Fibroblast of peridontal ligament (primary cell): ENCODE data around the gene TP53I13.

ENCODE experiments used
- DNase-seq: peaks from one replicate; pipeline ENCODE4 v3.0.0-alpha.2; 2010; ENCODE audit errors: extremely low read depth

The TP53I13 gene

GRCh38 chr17:29579866-29580771 lies 11.6 kb downstream of the TP53I13 start:
- peak; percentile 73 for DNase-seq

- DNase-seq = no peak
These were observed 13.2 kb downstream of the TP53I13 start for GRCh38 chr17:29581583-29582253.

DNA sequence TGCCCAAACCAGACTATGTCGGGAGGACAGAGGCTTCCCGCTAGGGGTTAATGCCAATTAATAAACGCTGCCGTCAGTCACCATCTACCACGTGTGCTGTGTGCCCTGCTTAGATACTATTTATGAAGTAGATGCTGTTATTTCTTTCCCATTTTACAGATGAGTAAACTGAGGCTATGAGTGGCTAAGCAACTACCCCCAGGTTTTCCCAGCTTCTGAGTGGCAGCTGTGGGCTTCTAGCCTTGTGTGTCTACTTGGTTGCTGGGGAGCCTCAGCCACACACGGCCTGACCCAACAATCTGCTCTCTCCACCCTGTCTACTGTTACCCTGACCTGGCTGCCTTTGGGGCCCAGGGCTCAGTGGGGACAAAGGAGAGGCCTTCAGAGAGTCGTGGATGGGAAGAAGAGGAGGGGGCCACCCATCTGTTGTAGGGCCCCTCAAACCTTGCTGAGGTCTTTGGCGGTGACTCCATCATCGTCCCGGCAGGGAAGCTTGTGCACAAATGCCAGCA lies 13.8 kb downstream of the TP53I13 start:
- no peak for DNase-seq

DNA sequence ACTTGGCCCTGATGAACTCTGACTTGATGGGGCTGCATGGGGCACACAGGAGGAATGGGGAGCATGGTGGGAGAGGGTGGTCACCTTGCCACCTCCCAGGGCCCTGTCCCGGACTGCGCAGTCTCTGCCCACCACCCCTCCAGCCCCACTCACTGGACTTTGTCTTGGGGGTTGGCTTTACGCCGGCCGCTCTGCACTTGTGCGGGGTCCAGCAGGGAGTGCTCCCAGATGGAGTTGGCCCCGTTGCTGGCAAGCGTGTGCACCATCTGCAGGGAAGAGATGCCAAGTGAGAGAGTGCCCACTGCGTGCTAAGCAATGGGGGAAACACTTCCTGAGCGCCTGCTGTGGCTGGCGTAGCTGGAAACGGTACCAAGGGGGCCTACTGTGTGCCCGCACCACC lies 14.3 kb downstream of the TP53I13 start:
- no peak for DNase-seq

DNA sequence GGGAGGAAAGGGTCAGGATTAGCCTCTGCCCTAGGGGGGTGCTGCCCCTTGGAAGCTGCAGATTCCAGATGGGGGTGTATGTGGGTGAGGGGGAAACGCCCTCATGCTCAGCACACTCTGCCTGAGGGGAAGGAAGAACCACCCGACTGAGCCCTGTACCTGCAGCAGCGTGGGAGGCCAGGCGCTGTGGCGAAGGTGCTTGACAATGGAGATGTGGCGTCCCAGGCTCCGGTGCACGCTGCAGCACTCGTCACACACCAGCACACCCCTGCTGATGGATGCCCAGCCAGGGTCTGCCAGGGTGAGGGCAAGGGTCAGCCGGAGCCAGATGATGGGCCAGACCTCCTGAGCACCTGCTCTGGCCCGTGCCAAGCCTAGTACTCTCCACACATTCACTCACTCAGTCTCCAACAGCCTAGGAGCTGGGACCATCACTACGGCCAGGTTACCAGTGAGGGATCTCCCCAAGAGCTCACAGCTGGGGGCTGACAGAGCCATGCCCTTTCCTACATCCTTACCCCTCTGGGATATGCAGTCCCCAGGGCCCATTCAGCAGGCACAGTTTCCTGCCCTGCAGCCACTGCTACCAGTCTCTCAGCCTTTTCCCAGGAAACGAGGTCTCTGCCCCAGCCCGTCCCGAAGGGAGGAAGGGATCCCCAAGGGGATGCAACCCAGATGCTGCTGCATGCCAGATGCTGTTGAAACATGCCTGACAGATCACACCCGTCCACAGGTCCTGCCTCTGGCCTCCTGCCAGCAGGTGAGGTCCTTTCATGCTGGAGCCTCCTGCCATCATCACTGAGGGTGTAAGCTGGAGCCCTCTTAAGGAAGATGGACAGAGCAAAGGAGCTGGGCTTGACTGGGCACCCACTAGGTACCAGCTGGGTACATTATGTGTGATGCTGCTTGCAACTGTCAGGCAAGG lies 15.1 kb downstream of the TP53I13 start:
- DNase-seq = no peak

- DNase-seq = no peak
These were observed 16.1 kb downstream of the TP53I13 start for GRCh38 chr17:29584452-29585079.

DNA sequence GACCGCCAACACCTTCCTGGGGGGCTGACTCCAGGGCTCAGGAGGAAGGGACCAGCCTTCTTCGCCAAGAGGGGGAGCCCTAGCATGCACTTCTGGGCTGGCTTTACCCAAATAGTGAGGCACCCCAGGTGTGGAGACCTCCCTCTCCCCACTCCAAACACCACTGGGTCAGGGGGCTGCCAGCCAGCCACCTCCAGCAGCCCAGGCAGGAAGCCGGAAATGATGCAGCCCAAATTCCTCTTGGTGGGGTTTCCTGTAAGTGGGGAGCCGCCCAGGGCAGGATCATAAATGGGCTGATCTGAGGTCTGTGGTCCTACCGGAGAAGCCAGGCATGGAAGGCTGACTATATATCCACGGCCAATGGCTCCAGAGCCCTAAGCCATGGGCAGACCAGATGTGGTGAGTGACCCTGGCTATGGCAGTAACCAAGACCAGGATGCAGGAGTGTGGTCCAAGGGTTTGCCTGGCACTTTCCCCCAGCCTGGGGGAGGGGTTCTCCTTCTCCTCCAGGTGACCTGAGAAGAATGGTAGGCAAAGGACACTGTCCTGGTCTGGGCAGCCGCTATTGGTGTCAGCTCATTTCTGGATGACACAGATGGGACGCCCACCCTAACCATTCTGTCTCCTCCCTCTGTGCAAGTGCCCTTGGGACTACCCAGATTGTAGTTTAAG lies 16.7 kb downstream of the TP53I13 start:
- DNase-seq = no peak

DNA sequence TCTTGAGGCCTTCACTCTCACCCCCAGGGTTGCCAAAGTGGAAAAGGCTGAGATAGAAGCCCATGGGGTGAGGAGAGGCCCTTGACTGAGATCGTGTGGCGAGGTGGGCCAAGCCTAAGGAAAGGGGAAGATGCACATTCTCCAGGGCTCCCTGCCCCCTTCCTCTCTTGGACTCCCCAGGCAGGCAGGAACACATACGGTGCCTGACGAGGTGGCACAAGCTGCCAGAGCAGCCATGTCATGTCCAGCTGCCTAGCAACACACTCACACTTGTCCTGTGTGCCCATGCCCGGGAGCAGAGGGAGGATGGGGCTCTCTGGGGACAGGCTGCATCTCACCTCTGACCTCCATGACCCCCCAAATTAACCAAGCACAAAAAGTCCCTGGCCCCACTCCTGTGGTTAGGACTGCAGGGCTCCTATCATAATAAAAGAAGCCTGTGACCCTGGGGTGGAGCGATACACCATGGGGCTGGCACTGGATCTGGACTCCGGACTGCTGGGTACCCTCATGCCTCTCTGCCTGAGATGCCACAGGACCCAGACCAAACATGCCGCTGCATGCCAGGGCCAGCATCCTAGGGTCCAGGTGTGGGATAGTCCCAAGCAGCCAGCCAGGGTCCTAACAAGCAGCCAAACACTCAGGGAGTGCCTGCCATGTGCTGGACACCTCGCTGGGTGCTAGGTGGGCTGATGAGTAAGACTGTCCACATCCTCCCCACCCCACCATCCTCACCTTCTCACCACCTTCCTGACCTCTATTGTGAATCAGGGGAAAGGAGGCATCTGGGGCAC lies 18.4 kb downstream of the TP53I13 start:
- no peak for DNase-seq

DNA sequence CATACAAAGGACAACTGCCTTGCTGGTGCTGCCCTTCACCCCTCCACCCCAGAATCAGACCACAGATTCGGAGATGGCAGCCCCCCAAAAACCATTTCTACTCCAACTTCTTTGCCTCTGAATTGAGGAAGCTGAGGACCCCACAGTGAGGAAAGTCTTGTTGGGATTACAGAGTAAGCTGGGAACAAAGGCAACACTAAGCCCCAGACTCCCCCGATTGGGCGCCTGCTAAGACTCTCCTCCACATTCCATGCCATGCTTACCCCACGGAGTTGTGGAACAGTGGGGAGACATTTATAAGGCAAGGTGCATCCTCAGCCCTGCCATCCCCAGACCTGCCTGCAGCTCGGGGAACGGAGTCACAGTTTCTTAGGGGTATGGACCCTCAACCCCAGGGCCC lies 19.1 kb downstream of the TP53I13 start:
- no peak for DNase-seq

DNA sequence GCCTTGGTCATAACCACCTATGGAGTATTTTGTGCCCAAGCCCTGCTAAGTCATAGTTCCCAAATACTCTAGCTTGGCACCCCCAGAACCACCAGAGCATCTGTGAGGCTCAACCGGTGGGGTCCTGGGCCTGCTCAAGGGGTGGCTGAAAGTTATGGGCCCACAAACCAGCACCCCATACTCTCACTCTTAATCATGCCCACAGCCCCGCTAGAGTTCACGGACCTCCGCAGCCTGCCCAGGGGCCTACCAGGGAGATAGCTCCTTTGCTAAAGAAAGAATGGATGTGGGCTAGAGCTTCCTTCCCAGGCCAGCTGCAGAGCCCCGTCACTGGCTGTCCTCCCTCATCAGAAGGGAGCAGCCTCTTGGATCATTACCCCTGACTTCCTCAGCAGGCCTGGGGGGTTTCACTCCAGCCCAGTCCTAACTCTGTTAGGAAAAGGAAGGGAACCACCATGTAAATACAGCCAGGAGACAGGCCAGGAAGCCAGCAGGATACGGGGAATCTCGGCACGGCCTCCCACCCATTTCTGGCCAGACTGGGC lies 19.6 kb downstream of the TP53I13 start:
- no peak for DNase-seq

DNA sequence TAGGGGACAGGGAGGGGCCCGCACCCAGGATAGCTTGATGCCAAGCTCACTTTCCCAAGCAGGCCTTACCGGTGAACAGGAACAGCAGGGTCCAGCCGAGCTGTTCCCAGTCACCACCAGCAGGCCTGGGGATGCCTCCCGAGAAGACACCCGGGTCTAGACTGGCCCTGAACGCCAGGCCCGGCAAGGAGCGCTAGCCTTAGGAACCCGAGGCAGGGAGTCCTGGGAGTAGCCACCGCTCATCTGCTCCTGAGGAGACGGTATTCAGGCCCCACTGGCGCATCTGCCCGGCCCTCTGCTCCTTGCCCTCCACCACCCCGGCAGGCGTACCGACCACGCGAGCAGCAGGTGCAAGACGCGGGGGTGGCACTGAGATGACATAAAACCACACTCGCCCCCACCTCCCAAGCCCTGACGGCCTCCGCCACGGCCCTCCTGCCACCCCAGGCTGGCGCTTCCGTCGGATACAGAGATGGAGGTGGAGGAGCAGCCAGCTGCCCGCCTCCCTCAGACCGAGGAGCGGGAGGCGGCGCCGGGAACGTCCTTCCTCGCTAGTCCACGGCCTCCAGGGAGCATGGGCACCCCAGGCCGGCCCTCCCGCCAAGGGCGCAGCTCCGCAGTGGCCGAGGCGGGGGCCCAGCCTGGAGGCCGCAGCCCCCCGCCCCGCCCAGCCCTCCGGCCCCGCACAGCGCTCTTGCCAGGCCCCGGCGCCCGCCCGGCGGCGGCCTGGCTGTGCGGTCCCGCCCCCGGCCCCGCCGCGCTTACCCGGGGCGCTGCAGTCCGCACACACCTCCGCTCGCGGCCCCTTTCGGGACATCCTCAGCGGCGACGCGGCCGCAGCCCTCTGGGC lies 20.3 kb downstream of the TP53I13 start:
- no peak for DNase-seq

GRCh38 chr17:29589524-29590410 lies 21.3 kb downstream of the TP53I13 start, which contains the start of gene GIT1:
Gene GIT1 (minus strand): TSS chr17:29589648. CDS start chr17:29589378, 270 bp downstream.
- DNase-seq = peak; percentile 66

- peak; percentile 60 for DNase-seq
These were observed 22.1 kb downstream of the TP53I13 start for GRCh38 chr17:29590411-29591145.

- no peak for DNase-seq
These were observed 22.7 kb downstream of the TP53I13 start for GRCh38 chr17:29591146-29591736.

DNA sequence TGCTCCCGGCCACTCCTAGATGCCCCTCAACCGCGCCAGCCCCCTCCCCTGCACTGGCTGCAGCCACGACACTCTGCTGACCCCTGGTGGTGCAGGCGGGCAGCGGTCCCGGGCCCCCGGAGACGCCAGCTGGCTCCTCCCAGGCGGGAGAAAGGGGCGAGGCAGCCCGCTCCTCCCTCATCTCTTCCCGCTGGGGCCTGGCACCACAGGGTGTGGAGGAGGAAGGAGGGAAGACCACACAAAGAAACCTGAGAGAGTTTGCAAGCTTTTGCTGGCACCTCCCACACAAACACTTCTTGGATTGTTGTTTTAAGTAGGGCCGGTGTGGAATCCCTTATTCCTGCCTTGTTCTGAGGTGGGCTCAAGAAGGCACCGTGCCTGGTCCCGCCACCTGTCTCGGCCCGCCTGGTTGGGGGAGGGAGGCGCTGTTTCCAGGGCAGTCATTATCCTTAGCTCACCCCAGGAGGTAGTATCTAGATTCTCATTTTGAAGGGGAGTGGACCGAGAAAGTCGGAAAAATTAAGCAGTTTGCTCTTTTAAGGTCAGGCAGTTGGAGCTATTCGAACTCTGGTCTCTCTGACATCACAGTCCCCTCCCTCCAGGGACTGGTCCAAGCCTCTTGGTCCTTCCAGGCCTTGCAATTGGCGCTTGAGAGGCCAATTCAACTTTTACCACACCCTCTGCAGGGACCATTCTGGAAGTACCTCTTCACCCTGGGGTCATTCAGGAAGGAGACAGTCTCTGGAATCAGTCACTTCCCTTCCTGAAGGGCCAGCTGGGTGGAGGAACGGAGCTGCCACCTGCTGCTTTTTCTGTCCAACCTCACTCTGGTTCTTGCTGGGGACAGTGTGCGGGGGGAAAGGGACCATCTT lies 23.5 kb downstream of the TP53I13 start:
- DNase-seq = peak; percentile 61
